Sigmoid colon (tissue), 3 donors: ENCODE measurements around the gene RIPK4.

Experiments
- CTCF ChIP-seq, 4 experiments: fragments of 450-650 bp in 3 of 4; fragments of 200-600 bp in 1 of 4; IDR thresholded peaks; one replicate each; pipeline ENCODE4 v1.5.1; 2016 to 2019; ENCODE audit warnings: antibody characterized with exemption in 4 of 4, mild to moderate bottlenecking in 3 of 4, moderate library complexity in 2 of 4
- POLR2A ChIP-seq, 2 donors: fragments of 450-650 bp; IDR thresholded peaks; one replicate each; pipeline ENCODE4 v1.6.1; 2016; ENCODE audit warnings: antibody characterized with exemption in 2 of 2, mild to moderate bottlenecking in 2 of 2, moderate library complexity in 2 of 2

DNA sequence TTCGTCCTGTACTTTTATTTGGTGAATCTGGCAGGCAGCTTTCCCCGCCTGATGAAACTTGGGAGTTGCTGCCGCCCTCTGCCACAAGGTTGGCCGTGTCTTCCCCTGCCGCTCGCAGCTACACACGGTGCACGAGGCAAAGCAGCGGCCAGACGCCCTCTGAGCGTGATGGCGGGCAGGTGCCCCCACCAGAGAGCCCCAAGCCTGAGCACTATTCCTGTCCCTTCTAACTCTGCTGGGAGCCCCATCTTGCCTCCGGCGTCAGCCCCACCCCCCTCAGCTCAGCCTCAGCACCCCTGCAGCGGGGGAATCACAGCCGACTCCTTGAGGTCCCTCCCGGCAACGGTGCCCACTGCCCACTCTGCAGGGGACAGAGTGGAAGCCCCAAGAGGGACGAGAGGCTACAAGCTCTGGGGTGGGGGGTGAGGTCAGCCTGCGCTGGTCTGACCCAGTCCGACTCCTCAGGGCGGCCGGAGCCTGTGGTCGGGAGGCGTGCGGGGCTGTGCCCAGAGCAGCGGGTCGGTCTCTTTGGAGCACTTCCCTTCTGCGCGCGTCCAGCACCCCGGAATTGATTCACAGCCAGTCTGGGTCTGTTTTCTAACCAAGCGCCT, 41.3 kb downstream of the RIPK4 start:
- TF ChIP-seq CTCF (IDR thresholded peaks at IDR 0.05) (no peak), POLR2A (IDR thresholded peaks at IDR 0.05) (no peak)
